HCT116 (cell line): Measurements from ENCODE around the gene INPP5D. TPM values are rescaled to one million over a fixed set of nuclear protein-coding genes. Genes with fewer than 3 reads are reported as not detected.

Source experiments
- ATAC-seq: fragments of 200-7000 bp; cut with Tn5 transposase; 2 replicates; pipeline ENCODE4 v1.9.1; 2020; ENCODE audit warnings: mild to moderate bottlenecking, moderate library complexity
- BruUV-seq: library from RNA; stranded (reverse); fragments of 400-500 nt; replicated peaks from 2 replicates; lab custom pipeline; 2021; lab: Mats Ljungman, UMichigan
- CTCF ChIA-PET: fragments of 300-600 bp; sonication (Branson Sonifier 250); formaldehyde crosslinking; loops from one replicate; lab custom pipeline; 2021; ENCODE audit warnings: antibody characterized with exemption; lab: Charles Lee
- POLR2A ChIA-PET: fragments of 300-600, 350-600 bp; sonication (Branson Sonifier 250); formaldehyde crosslinking; loops from one replicate; lab custom pipeline; 2021; ENCODE audit warnings: antibody characterized with exemption; lab: Charles Lee
- RAD21 ChIA-PET, 2 experiments: fragments of 300-600 bp; sonication (Branson Sonifier 250); formaldehyde crosslinking; loops; one replicate each; lab custom pipeline; 2023; ENCODE audit warnings: low total read pairs in 2 of 2; ENCODE audit not compliant: uncharacterized antibody in 2 of 2, unreplicated experiment in 2 of 2, low non-redundant PET in 1 of 2; lab: Charles Lee
- DNase-seq: peaks from one replicate; pipeline ENCODE4 v3.0.0-alpha.2; 2010; ENCODE audit warnings: low read depth, low spot score
- H2AFZ ChIP-seq: fragments of 200-600 bp; shearing (Covaris generic), sonication (generic); 2 replicates; pipeline ENCODE4 v1.6.1; 2017; ENCODE audit warnings: low read depth, mixed run types, mixed read lengths, antibody characterized with exemption, low read length; ENCODE audit not compliant: poor library complexity, severe bottlenecking
- H3K27ac ChIP-seq: 2 replicates; pipeline ENCODE4 v1.5.1; 2012; ENCODE audit warnings: low read depth, low read length
- H3K27me3 ChIP-seq: fragments of 200-600 bp; sonication (generic); 2 replicates; pipeline ENCODE4 v1.6.1; 2016; ENCODE audit warnings: mixed run types, low read length, mixed read lengths; ENCODE audit not compliant: insufficient read depth
- H3K36me3 ChIP-seq, 2 experiments: fragments of 200-500 bp in 1 of 2; fragments of 200-600 bp in 1 of 2; sonication (Bioruptor generic) in 1 of 2; sonication (generic) in 1 of 2; 2 replicates each; pipeline versions ENCODE4 v1.5.1 to v1.6.1; 2014 to 2016; ENCODE audit warnings: low read length in 2 of 2, inconsistent platforms in 1 of 2, mixed read lengths in 1 of 2, mixed run types in 1 of 2; ENCODE audit not compliant: insufficient read depth in 2 of 2, control insufficient read depth in 1 of 2
- H3K4me1 ChIP-seq, 2 experiments: fragments of 200-600 bp in 1 of 2; sonication (generic) in 1 of 2; 2 replicates each; pipeline versions ENCODE4 v1.5.1 to v1.6.1; 2012 to 2017; ENCODE audit warnings: low read length in 2 of 2, inconsistent platforms in 1 of 2, mild to moderate bottlenecking in 1 of 2, mixed read lengths in 1 of 2, mixed run types in 1 of 2, moderate library complexity in 1 of 2; ENCODE audit not compliant: insufficient read depth in 2 of 2, control insufficient read depth in 1 of 2
- H3K4me2 ChIP-seq: fragments of 200-600 bp; sonication (generic); 2 replicates; pipeline ENCODE4 v1.6.1; 2017; ENCODE audit warnings: mixed run types, low read length, mixed read lengths
- H3K4me3 ChIP-seq, 2 experiments: fragments of 200-600 bp in 1 of 2; sonication (generic) in 1 of 2; replicated peaks in 1 of 2; 2 replicates each; pipeline ENCODE4 v1.5.1; 2011 to 2016; ENCODE audit warnings: low read length in 2 of 2, control low read depth in 1 of 2, low read depth in 1 of 2, mild to moderate bottlenecking in 1 of 2, mixed read lengths in 1 of 2, mixed run types in 1 of 2
- H3K79me2 ChIP-seq: fragments of 200-600 bp; sonication (generic); 2 replicates; pipeline ENCODE4 v1.6.1; 2017; ENCODE audit warnings: mild to moderate bottlenecking, mixed run types, low read length, moderate library complexity, mixed read lengths; ENCODE audit not compliant: insufficient read depth
- H3K9ac ChIP-seq: fragments of 200-600 bp; sonication (generic); 2 replicates; pipeline ENCODE4 v1.6.1; 2016; ENCODE audit warnings: low read length, mixed read lengths
- H3K9me2 ChIP-seq: fragments of 200-600 bp; sonication (generic), shearing (Covaris generic); 2 replicates; pipeline ENCODE4 v1.6.1; 2017; ENCODE audit warnings: mixed run types, mild to moderate bottlenecking, moderate library complexity; ENCODE audit not compliant: insufficient read depth
- H3K9me3 ChIP-seq, 2 experiments: fragments of 200-500 bp in 1 of 2; fragments of 200-600 bp in 1 of 2; sonication (Bioruptor generic) in 1 of 2; sonication (generic) in 1 of 2; 2 replicates each; pipeline ENCODE4 v1.6.1; 2014 to 2017; ENCODE audit warnings: low read length in 2 of 2, mixed read lengths in 2 of 2, inconsistent platforms in 1 of 2, low read depth in 1 of 2, mild to moderate bottlenecking in 1 of 2, mixed run types in 1 of 2, moderate library complexity in 1 of 2; ENCODE audit not compliant: control insufficient read depth in 1 of 2, insufficient read depth in 1 of 2
- H4K20me1 ChIP-seq: fragments of 200-600 bp; sonication (generic), shearing (Covaris generic); 2 replicates; pipeline ENCODE4 v1.6.1; 2017; ENCODE audit warnings: mixed run types, mild to moderate bottlenecking, moderate library complexity; ENCODE audit not compliant: insufficient read depth
- CBX3 ChIP-seq: IDR thresholded peaks from 2 replicates; pipeline ENCODE4 v1.6.1; 2012; ENCODE audit warnings: low read depth
- CEBPB ChIP-seq: IDR thresholded peaks from 2 replicates; pipeline ENCODE4 v1.6.1; 2012; ENCODE audit warnings: low read depth
- EGR1 ChIP-seq: IDR thresholded peaks from 2 replicates; pipeline ENCODE4 v1.6.1; 2012; ENCODE audit warnings: low read depth
- ELF1 ChIP-seq: IDR thresholded peaks from 2 replicates; pipeline ENCODE4 v1.6.1; 2012; ENCODE audit warnings: low read depth, borderline replicate concordance
- EZH2 ChIP-seq: fragments of 200-600 bp; sonication (generic); IDR thresholded peaks from 2 replicates; pipeline ENCODE4 v1.6.1; 2017; ENCODE audit warnings: antibody characterized with exemption, mixed run types
- FOSL1 ChIP-seq: IDR thresholded peaks from 2 replicates; pipeline ENCODE4 v1.6.1; 2012; ENCODE audit warnings: low read depth
- JUND ChIP-seq: IDR thresholded peaks from 2 replicates; pipeline ENCODE4 v1.6.1; 2012
- MAX ChIP-seq: IDR thresholded peaks from 2 replicates; pipeline ENCODE4 v1.6.1; 2012
- POLR2A ChIP-seq: IDR thresholded peaks from 2 replicates; pipeline ENCODE4 v1.7.0; 2011; ENCODE audit warnings: borderline replicate concordance; ENCODE audit not compliant: insufficient read depth, insufficient read length; ENCODE audit errors: extremely low read depth
- POLR2AphosphoS5 ChIP-seq: IDR thresholded peaks from 2 replicates; pipeline ENCODE4 v1.6.1; 2011; ENCODE audit warnings: mild to moderate bottlenecking, low read depth, low read length, moderate library complexity
- RAD21 ChIP-seq: IDR thresholded peaks from 2 replicates; pipeline ENCODE4 v1.6.1; 2012; ENCODE audit warnings: low read depth, mild to moderate bottlenecking
- REST ChIP-seq: IDR thresholded peaks from 2 replicates; pipeline ENCODE4 v1.6.1; 2012; ENCODE audit warnings: low read depth
- SIN3A ChIP-seq: IDR thresholded peaks from 2 replicates; pipeline ENCODE4 v1.6.1; 2012; ENCODE audit warnings: low read depth
- SP1 ChIP-seq: IDR thresholded peaks from 2 replicates; pipeline ENCODE4 v1.6.1; 2012; ENCODE audit warnings: low read depth
- SRF ChIP-seq: IDR thresholded peaks from 2 replicates; pipeline ENCODE4 v1.6.1; 2012; ENCODE audit warnings: low read depth
- YY1 ChIP-seq: IDR thresholded peaks from 2 replicates; pipeline ENCODE4 v1.6.1; 2011; ENCODE audit warnings: low read length, low read depth, moderate library complexity, mild to moderate bottlenecking; ENCODE audit not compliant: insufficient replicate concordance; ENCODE audit errors: extremely low read depth
- ZBTB33 ChIP-seq: IDR thresholded peaks from 2 replicates; pipeline ENCODE4 v1.6.1; 2011; ENCODE audit warnings: mild to moderate bottlenecking, low read length, moderate library complexity; ENCODE audit not compliant: insufficient replicate concordance; ENCODE audit errors: extremely low read depth
- ZFX ChIP-seq: fragments of 450-650 bp; IDR thresholded peaks from 2 replicates; pipeline ENCODE4 v1.6.1; 2017
- intact Hi-C: fragments of 100-400 bp; cut with micrococcal nuclease; formaldehyde crosslinking; loops from 2 replicates; pipeline ENCODE4 v1.10.0; 2022
- total RNA-seq: library from RNA; stranded (reverse); gene quantifications from one replicate; pipeline ENCODE4 v1.2.1, GENCODE V29; 2021; ENCODE audit not compliant: unreplicated experiment

Gene INPP5D
- total RNA-seq, 1 experiment from 2014 or later = 1.8 TPM

GRCh38 chr2:233089851-233090250 lies 29.7 kb downstream of the INPP5D start:
- Histone ChIP-seq H4K20me1 (no peaks in the 10 kb centered on the region), H3K27me3 (no peaks in the 10 kb centered on the region), H3K4me1 (no peaks in the 10 kb centered on the region), H3K4me2 (no peak overlapping the region), H3K9me2 (no peaks in the 10 kb centered on the region), H3K9ac (no peak overlapping the region), H3K27ac (no peak overlapping the region), H2AFZ (no peak overlapping the region), H3K9me3 (no peaks in the 10 kb centered on the region), H3K4me3 (no peak overlapping the region), H3K36me3 (no peaks in the 10 kb centered on the region), H3K79me2 (no peaks in the 10 kb centered on the region)
- ATAC-seq (no peak), DNase-seq (no peak)
- ChIA-PET POLR2A (no interaction called here), CTCF (no interaction called here), RAD21 (no interaction called here)
- no TSS peak for BruUV-seq
- no peak for TF ChIP-seq ZBTB33
- TF ChIP-seq SRF = no peak
- no peak for TF ChIP-seq FOSL1
- TF ChIP-seq POLR2AphosphoS5 = no peak
- no peak for TF ChIP-seq POLR2A
- intact Hi-C loops = no loop called here

GRCh38 chr2:233090879-233091278 lies 30.7 kb downstream of the INPP5D start:
- intact Hi-C loops = no loop called here
- CTCF ChIA-PET = no interaction called here
- Histone ChIP-seq H3K79me2 (no peaks in the 10 kb centered on the region), H3K27ac (no peak overlapping the region), H3K27me3 (no peaks in the 10 kb centered on the region), H3K9me2 (no peaks in the 10 kb centered on the region), H3K36me3 (no peaks in the 10 kb centered on the region), H3K4me1 (no peaks in the 10 kb centered on the region), H3K4me3 (no peak overlapping the region), H3K9ac (no peak overlapping the region), H2AFZ (no peak overlapping the region), H3K4me2 (no peak overlapping the region), H4K20me1 (no peaks in the 10 kb centered on the region), H3K9me3 (no peaks in the 10 kb centered on the region)
- BruUV-seq = no TSS peak
- DNase-seq (no peak), ATAC-seq (no peak)
- TF ChIP-seq CBX3 = no peak
- TF ChIP-seq ZFX = no peak
- no peak for TF ChIP-seq EGR1
- no peak for TF ChIP-seq POLR2AphosphoS5
- no peak for TF ChIP-seq CEBPB
- TF ChIP-seq YY1 = no peak
- no peak for TF ChIP-seq SP1
- no peak for TF ChIP-seq ELF1
- TF ChIP-seq MAX = no peak
- no peak for TF ChIP-seq EZH2
- TF ChIP-seq SIN3A = no peak
- no peak for TF ChIP-seq JUND
- no peak for TF ChIP-seq REST
- TF ChIP-seq RAD21 = no peak
- RAD21 ChIA-PET = no interaction called here
- POLR2A ChIA-PET = no interaction called here
